HS-5 (cell line): Measurements from ENCODE around the gene LMAN2.

ENCODE experiments used
- DNase-seq: peaks from one replicate; pipeline ENCODE4 v3.0.0-alpha.2; 2012; ENCODE audit warnings: low read depth

The LMAN2 gene, protein sequence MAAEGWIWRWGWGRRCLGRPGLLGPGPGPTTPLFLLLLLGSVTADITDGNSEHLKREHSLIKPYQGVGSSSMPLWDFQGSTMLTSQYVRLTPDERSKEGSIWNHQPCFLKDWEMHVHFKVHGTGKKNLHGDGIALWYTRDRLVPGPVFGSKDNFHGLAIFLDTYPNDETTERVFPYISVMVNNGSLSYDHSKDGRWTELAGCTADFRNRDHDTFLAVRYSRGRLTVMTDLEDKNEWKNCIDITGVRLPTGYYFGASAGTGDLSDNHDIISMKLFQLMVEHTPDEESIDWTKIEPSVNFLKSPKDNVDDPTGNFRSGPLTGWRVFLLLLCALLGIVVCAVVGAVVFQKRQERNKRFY

DNA sequence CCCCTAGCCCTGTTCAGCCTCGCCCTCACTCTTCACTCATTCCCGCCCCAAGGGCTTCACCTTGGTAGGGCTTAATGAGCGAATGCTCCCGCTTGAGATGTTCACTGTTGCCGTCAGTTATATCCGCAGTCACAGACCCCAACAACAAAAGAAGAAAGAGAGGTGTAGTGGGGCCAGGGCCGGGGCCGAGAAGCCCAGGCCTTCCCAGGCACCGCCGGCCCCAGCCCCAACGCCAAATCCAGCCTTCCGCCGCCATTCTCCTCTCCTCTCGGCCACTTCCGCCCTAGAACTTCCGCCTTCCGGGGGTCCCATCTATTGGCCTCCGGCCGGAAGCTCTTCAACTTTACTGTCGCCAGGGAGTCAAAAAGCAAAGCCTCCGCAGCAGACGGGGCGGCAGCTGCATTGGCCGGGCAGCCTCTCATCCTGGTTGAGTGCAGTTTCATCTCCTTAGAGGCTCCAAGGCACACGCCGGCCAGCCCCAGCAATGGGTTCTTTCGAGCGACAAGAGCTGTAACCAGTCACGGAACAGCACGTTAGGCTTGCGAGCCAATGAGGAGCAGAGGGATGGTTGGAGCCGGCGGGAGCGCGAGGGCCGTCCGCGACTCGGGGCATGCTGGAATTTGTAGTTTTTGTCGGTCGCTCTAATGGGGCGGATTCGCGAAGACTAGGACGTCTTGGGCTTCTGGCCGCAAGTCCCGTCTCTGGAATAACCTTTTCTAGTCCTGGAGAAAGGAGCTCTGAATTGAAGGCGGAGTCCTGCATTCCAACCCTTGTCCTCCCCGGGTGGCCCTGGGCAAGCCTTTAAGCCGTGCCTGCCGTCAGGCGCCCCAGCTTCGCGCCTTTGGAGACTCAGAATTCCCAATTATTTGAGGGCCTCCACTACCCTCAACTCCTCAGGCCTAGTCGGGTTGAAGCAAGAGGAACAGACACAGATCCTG, at the start of gene LMAN2:
TSS of gene LMAN2 (minus strand) at position 277 of the 938 bp plus-strand sequence. CDS start at position 256, 21 bp downstream.
- peak; percentile 90 for DNase-seq

DNA sequence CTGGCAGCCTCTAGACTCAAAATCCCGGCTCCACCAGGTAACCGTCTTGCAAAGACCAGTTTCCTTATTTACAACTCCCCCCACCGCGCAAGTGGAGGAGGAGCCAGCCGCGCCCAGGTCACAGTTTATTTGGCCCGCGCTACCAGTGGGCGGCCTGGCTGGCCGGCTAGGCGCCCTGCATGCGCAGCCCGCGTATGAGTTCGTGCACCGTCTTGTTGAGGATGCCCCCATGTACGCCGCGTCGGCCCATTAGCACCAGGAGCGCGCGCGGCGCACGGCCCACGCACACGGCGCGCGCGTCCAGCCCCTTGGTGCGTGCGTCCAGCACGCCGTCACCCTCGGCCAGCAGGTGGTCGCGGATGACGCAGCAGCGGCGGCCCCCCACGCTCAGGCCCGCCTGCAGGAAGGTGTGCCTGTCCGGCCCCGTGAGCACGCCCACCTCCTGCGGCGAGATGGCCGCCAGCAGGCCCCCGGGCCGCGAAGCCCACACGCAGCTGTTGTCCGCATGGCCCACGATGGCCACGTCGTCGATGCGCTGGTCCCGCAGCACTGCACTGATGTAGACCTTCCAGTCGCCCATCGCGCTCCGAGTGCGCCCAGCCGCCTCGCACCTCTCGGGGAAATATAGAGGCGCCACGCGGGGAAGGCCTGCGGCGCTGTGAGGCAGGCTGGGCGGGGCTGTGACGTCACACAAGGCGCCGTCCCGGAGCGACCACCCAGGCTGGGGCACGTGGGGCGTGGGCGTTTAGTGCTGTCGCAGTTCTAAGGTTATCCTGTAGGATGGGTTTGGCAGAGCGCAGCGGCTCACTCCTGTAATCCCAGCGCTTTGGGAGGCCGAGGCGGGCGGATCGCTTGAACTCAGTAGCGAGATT, 48.8 kb upstream of the LMAN2 start, which contains the start of gene PFN3:
TSS of gene PFN3 (minus strand) at position 665 of the 872 bp plus-strand sequence. CDS start at position 580, 85 bp downstream.
- DNase-seq: no peak

DNA sequence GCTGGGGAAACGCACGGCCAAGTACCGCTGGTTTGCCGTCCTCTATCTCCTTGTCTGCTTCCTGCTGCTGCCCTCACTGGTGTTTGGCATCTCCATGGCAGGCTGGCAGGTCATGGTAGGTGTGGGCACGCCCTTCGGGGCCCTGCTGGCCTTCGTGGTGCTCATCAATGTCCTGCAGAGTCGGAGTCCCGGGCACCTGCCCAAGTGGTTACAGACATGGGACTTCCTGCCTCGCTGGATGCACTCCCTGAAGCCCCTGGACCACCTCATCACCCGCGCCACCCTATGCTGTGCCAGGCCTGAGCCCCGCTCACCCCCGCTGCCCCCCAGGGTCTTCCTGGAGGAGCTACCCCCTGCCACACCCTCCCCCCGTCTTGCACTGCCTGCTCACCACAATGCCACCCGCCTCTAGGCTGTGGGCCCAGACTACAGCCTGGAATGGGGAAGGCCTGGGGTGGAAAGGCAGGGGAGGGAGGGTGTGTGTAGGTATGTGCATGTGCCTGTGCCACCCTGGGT, 46.5 kb upstream of the LMAN2 start:
- DNase-seq: no peak

DNA sequence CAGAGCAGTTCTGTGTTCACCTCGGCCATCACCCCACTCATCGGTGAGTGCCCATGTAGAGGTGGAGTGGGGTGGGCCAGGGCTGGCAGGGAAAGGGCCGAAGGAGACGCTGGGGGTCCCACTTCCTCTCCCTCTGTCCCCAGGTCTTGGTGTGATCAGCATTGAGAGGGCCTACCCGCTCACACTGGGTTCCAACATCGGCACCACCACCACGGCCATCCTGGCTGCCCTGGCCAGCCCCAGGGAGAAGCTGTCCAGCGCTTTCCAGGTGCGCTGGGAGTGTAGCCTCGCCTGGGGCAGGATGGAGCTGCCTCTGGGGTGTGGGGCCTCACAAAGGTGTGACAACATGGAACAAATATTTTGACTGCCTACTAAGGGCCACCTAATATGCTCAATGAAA, 45.3 kb upstream of the LMAN2 start:
- DNase-seq: no peak

DNA sequence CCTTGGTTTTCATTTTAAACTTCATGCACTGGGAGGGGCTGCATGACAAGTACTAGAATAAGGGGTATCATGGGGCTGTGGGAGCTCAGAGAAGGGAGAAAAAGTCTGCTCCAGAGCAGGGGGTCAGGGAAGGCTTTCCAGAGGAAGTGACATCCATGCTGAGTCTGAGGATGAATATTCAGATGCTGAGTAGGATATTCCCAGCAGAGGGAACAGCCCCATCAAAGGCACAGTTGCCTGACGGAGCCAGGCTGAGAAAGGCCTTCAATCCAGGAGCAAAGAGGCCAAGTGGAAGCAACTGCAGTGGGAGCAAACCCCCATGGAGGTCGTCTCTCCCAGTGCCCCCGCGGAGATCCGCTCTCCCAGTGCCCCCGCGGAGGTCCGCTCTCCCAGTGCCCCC, 44.6 kb upstream of the LMAN2 start:
- no peak for DNase-seq

DNA sequence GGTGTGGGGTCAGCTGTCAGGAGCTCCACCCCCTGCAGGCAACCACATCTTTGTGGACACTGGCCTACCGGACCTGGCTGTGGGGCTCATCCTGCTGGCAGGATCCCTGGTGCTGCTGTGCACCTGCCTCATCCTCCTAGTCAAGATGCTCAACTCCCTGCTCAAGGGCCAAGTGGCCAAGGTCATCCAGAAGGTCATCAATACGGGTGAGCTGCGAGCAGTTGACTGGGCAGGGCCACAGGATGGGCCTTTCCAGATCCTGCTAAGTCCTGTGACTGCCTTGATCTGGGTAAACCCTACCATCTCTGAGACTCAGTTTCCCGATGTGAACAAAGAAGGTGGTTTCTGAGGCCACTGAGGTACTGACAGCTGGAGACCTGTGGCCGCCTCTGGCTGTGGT, 42.5 kb upstream of the LMAN2 start:
- no peak for DNase-seq

DNA sequence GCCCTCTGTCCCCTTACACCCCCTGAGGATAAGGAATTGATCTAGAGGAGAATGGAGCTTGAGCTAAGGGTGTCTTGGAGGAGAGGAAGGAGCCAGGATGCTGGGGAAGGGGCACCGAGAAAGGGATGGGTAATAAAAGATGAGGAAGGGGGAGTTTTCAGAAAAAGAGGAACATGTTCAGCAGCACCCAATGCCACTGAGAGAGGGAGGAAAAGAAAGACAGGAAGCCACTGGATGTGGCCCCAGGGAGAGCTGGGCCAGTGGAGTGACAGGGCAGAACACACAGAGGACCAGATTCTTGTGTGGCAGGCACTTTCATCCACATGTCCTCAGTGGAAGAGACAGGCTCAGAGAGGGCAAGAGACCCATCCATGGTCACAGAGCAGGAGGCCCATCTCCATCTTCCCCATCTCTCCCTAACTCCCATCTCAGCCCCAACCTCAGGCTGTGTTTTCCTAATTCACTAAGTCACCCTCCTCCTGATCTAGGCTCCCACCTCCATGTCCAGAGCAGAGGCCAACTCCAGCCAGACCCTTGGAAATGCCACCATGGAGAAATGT, 41.8 kb upstream of the LMAN2 start:
- DNase-seq: no peak

DNA sequence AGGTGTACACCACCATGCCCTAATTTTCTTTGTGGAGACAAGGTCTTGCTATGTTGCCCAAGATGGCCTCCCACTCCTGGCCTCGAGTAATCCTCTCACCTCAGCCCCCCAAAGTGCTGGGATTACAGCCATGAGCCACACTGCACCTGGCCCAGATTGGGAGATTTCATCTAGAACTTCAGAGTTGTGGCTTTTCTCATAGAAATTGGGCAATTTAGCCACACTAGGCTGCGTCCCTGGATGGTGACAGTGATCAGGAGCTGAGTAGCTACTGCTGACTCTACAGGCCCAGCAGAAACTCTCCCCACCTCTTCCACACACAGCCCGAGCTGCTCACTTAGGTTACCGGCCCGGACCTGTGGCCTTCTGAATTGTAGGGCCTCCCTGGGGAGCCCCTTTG, 41.3 kb upstream of the LMAN2 start:
- no peak for DNase-seq

DNA sequence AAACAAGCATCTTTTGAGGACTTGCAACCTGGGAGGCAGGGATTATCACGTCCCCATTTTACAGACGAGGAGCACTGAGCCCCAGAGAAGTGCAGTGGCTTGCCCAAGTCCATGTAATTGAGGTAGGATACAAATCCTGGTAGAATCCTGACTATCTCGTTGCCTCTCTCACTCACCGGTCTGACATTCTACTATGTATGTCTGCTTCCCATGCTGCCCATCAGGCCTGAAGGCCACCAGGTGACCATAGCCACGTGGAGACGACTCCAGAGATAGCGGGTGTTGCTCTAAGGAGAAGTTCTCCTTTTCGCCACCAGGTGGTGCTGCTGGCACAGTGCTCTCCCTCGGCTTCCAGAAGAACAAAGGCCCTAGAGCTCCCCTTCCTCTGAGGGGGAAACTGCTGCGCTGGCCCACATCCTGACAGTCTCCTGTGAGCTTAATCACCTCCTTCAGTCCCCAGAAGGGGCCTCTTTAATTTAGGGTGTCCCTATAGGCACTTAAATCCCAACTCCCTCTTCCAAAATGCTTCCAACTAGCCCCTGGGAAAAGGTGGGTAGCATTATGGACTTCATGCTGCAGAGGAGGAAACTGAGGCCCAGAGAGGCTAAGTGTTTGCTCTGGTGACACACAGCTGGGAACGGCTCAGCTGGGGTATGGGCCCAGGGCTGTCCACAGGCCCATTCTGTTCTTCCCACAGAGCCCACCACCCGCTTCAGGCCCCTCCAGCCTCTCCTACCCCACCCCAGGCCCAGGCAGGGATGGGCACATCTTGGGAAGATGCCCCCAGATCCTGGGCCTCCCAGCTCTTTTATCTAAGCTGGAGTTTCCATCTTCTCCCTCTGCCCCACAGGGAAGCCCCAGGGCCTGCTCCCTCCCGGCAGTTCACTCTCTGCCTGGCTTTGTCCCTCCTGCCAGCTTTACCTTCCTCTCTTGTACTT, 39.2 kb upstream of the LMAN2 start:
- DNase-seq: peak; percentile 60

DNA sequence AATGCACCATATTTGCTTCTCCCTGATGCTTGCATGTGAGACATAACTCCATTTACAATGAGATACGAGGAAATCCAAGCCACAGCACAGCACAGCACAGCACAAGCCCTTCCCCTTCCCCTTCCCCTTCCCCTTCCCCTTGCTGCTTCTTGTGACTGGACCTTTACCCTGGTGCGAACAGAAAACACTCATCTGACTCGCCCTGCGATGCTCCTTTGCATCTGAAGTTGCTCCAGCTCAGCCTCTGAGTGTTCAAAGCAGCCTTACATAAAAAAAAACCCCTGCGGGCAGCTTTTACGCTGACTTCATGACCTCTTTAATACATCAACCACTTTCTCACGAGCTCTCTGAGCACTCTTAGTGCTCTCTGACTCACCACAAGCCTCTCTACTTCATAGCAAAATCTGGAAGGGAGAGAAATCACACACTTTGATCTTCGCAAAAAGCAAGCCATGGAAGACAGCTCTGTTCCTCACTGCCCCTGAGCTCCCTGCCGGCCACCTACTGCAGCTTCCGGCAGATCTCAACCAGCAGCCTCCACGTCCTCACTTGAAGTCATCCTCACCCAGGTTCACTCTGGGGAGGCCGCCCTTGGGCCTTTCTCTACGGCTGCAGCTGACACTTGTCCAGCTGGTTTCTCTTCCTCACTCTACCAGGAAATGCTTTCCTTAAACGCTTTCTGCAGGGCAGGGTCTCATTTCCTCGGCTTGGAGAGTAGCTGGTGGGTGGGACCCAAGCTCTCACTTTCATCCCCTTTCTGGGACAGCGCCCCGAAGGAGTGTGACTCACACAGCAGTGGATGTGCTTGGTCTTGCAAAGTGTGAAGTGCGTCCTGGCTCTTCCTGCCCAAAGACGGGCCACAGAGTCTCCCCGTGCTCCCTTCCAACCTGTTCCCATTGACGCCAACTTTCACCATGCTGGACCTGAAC, 38.0 kb upstream of the LMAN2 start:
- peak; percentile 83 for DNase-seq

DNA sequence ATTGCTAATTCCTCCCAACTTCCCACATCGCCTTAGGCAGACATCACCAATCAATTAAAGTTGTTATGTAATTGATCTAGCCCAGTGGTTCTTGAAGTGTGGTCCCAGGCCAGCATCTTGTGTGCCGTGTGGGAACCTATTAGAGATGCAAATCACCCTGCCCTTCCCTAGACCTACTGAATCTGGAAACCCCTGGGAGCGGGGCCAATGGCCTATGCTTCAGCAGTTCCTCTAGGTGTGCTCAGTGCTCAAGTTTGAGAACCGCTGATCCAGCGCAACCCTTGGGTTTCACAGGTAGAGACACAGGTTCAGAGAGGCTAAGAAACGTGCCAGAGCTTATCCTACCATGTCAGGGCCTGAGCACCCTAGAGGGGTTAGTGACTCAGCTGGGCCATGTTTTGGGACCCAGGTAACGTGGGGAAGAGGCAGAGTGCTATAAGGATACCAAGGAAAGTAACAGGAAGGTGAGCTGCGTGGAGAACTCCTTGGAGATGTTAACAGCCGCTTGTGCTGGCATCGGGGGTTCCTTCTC, 37.1 kb upstream of the LMAN2 start:
- no peak for DNase-seq

DNA sequence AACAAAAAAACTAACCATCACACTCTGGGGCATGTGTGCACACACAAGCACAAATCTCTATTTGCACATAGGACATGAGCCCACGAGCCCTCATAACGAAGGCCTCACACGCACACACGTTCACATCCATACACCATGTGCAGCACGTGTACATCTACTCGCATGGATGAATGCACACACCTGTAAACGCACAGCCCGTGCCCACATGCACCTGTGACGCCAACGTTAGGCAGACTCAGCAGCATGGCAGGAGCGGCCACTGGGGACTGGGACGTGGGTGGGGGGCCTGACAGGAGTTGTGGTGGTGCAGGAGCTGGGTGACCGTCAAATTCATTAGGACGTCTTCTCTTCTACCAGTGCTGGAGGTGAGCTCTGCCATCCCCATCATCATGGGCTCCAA, 35.9 kb upstream of the LMAN2 start:
- no peak for DNase-seq

DNA sequence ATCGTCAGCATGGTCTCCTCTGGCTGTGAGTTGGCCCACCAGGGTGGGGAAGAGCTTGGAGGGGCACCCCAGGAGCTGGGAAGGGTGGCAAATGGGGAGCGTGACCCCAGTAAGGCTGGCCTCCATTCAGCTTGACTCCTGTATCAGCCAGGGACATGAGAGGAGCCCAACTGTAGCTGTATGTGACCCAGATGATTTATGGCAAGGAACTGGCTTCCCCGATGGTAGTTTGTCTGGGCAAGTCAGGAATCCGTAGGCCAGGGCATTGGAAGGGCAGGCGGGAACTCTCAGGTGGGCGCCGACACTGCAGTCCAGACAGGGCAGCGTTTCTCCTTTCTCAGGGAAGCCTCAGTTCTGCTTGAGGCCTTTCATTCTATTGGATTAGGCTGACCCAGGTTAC, 35.1 kb upstream of the LMAN2 start:
- no peak for DNase-seq

DNA sequence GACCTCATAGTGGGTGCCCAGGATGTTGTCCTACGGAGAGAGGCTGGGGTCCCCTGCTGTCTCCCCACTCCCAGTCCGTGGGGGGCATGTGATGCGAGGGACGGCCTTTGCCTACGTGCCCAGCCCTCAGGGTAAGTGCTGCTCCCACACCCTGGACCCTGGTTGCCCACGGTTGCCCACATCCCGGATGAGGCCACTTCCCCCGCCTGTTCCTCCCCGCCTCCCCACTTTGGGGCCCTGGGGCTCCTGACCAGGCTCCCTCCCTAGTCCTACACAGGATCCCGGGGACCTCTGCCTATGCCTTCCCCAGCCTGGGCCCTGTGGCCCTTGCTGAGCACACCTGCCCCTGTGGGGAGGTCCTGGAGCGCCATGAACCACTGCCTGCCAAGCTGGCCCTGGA, 34.3 kb upstream of the LMAN2 start:
- no peak for DNase-seq

DNA sequence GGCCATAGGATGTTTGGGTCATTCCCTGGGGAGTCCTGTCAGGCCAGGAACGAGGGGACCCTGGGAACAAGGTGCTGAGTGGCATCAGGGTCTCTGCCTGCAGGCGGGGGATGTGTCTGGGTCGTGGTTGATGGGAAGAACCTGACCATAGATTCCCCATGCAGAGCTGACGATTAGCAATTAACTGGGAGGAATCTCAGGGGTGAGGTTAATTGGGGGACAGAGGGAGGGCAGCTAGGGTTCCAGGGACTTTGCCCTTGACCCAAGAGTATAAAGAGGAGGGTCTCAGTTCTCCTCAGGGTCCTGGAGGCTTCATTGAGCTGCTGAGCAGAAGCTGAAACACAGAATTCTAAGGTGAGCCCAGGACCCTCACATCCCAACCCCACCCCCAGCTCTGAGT, 32.7 kb upstream of the LMAN2 start, which contains the start of gene SLC34A1:
TSS of gene SLC34A1 (plus strand) at position 301 of the 400 bp plus-strand sequence. CDS start 1,308 bp downstream, outside the sequence.
- no peak for DNase-seq

DNA sequence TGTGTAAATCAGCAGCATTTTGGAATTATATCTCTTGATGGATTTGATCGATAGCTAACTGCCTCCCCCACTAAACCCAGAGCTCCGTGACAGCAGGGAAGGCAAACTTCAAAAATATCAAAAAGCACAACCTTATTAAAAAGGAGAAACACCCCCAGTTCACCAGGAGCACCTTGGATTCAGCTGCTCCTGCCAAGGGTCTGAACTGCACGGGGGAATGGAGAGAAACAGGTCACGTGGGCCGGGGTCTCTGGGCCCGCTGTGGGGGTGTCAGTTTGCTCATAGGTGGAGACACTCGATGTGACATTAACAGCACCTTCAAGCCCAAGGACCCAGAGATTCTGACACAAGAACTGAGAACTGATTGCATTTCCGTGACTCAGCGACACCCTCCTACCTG, 31.7 kb upstream of the LMAN2 start:
- no peak for DNase-seq

DNA sequence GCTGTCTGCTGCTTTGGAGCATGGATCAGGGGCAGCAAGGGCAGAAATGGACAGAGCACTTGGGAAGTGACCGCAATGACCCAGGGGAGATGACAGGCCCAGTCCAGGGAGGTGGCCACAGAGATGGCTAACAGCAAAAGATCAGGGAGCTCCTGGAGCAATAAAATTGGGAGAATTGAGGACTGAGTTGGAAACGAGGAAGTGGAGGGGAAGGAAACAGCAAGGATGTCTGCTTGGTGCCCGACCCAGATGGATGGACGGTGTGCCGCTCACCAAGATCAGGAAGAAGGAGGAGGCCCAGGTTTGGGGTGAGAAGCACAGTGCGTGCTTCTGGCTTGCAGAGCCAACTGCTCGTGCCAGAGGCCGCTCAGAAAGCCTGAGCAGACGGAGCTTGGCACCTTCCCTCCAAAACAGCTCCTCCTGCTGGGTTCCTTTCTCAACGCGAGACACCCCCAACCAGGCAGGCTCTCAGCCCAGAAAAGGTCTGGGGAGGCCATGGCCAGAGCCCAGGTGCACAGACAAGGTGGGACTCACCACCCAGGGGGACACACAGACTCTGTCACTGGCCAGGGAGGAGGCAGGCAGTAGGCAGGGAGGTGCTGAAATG, 31.1 kb upstream of the LMAN2 start:
- DNase-seq: no peak

DNA sequence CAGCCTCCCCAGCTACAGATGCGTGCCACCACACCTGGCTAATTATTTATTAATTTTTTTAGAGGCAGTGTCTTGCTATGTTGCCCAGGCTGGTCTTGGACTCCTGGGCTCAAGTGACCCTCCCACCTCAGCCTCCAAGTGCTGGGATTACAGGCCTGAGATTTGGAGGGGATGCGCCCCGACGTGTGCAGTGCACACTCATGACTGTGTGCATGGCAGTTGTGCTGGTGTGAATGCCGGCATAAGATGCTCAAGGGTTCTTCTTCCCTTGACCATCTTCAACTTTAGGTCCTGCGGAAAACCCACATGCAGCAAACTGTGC, 29.3 kb upstream of the LMAN2 start:
- no peak for DNase-seq
